CD14-positive monocyte (primary cell): ENCODE measurements around the gene SH3PXD2A. TPM values are rescaled to one million over a fixed set of nuclear protein-coding genes. Genes with fewer than 3 reads are reported as not detected.
A peak's percentile ranks its signal among the peaks of the same experiment; 100 is the strongest.

Experiments used
- DNase-seq, 3 donors: peaks; one replicate each; pipeline ENCODE4 v3.0.0-alpha.2; 2011 to 2022
- H2AFZ ChIP-seq: 2 replicates; pipeline ENCODE4 v1.6.0; 2012; ENCODE audit warnings: mild to moderate bottlenecking, low read depth, low read length, inconsistent platforms; ENCODE audit not compliant: insufficient read depth, poor library complexity, severe bottlenecking
- H3K27ac ChIP-seq, 2 donors: 1 replicate in 1 of 2; 2 replicates in 1 of 2; pipeline ENCODE4 v1.5.1; 2012 to 2013; ENCODE audit warnings: low read length in 2 of 2, control low read depth in 1 of 2, inconsistent platforms in 1 of 2, low read depth in 1 of 2, mild to moderate bottlenecking in 1 of 2
- H3K27me3 ChIP-seq, 2 donors: one replicate each; pipeline versions ENCODE4 v1.6.0 to v1.6.1; 2011 to 2013; ENCODE audit warnings: low read length in 2 of 2; ENCODE audit not compliant: control insufficient read depth in 2 of 2, insufficient read depth in 2 of 2
- H3K36me3 ChIP-seq, 2 donors: replicated peaks in 1 of 2; 1 replicate in 1 of 2; 2 replicates in 1 of 2; pipeline versions ENCODE4 v1.5.1 to v1.6.1; 2012 to 2013; ENCODE audit warnings: low read length in 2 of 2, control low read depth in 1 of 2, inconsistent platforms in 1 of 2, mild to moderate bottlenecking in 1 of 2; ENCODE audit not compliant: insufficient read depth in 2 of 2, control insufficient read depth in 1 of 2
- H3K4me1 ChIP-seq, 2 donors: 1 replicate in 1 of 2; 2 replicates in 1 of 2; pipeline versions ENCODE4 v1.5.1 to v1.6.1; 2012 to 2013; ENCODE audit warnings: low read length in 2 of 2, control low read depth in 1 of 2, inconsistent platforms in 1 of 2, mild to moderate bottlenecking in 1 of 2, moderate library complexity in 1 of 2; ENCODE audit not compliant: insufficient read depth in 2 of 2, control insufficient read depth in 1 of 2
- H3K4me2 ChIP-seq: replicated peaks from 2 replicates; pipeline ENCODE3; 2012; ENCODE audit warnings: low read length, moderate library complexity, mild to moderate bottlenecking; ENCODE audit not compliant: poor library complexity, severe bottlenecking; ENCODE audit errors: extremely low read depth
- H3K4me3 ChIP-seq, 3 experiments: fragments of 200-600 bp in 1 of 3; sonication (generic) in 1 of 3; replicated peaks in 1 of 3; 1 replicate in 2 of 3; 2 replicates in 1 of 3; pipeline ENCODE4 v1.5.1; 2011 to 2013; ENCODE audit warnings: low read length in 3 of 3, mild to moderate bottlenecking in 3 of 3, control low read depth in 2 of 3, low read depth in 2 of 3, inconsistent platforms in 1 of 3, moderate library complexity in 1 of 3
- H3K79me2 ChIP-seq: 2 replicates; pipeline ENCODE4 v1.6.0; 2012; ENCODE audit warnings: mild to moderate bottlenecking, control low read depth, inconsistent platforms, low read length, moderate library complexity; ENCODE audit not compliant: insufficient read depth
- H3K9ac ChIP-seq: 2 replicates; pipeline ENCODE4 v1.6.0; 2017; ENCODE audit warnings: low read length, mild to moderate bottlenecking; ENCODE audit not compliant: insufficient read depth, poor library complexity, severe bottlenecking
- H3K9me3 ChIP-seq, 2 donors: replicated peaks in 1 of 2; 1 replicate in 1 of 2; 2 replicates in 1 of 2; pipeline versions ENCODE4 v1.5.1 to v1.6.1; 2012 to 2013; ENCODE audit warnings: low read length in 2 of 2, control low read depth in 1 of 2; ENCODE audit not compliant: control insufficient read depth in 1 of 2, insufficient read depth in 1 of 2
- H4K20me1 ChIP-seq: 2 replicates; pipeline ENCODE4 v1.6.0; 2012; ENCODE audit warnings: mild to moderate bottlenecking, low read length, control low read depth, moderate library complexity; ENCODE audit not compliant: insufficient read depth
- H3K27ac Mint-ChIP-seq, 7 donors: one replicate each; pipeline ENCODE4 v1.8.0; 2020; ENCODE audit warnings: mild to moderate bottlenecking in 7 of 7, mixed read lengths in 7 of 7, moderate library complexity in 6 of 7, inconsistent platforms in 2 of 7
- H3K27me3 Mint-ChIP-seq, 3 donors: one replicate each; pipeline ENCODE4 v1.8.0; 2021 to 2022; ENCODE audit warnings: low read depth in 3 of 3, mild to moderate bottlenecking in 3 of 3, mixed read lengths in 3 of 3, moderate library complexity in 3 of 3, inconsistent platforms in 1 of 3
- H3K36me3 Mint-ChIP-seq, 2 donors: one replicate each; pipeline ENCODE4 v1.8.0; 2020; ENCODE audit warnings: mixed read lengths in 2 of 2, inconsistent platforms in 1 of 2, mild to moderate bottlenecking in 1 of 2
- H3K4me1 Mint-ChIP-seq: one replicate; pipeline ENCODE4 v1.8.0; 2020; ENCODE audit warnings: mild to moderate bottlenecking, mixed read lengths
- H3K4me3 Mint-ChIP-seq, 2 donors: one replicate each; pipeline ENCODE4 v1.8.0; 2020; ENCODE audit warnings: mild to moderate bottlenecking in 2 of 2, mixed read lengths in 2 of 2, moderate library complexity in 1 of 2
- H3K9me3 Mint-ChIP-seq, 7 donors: one replicate each; pipeline ENCODE4 v1.8.0; 2020 to 2022; ENCODE audit warnings: mixed read lengths in 7 of 7, mild to moderate bottlenecking in 6 of 7, moderate library complexity in 6 of 7, inconsistent platforms in 2 of 7
- CTCF ChIP-seq: fragments of 200-600 bp; IDR thresholded peaks from one replicate; pipeline ENCODE4 v1.8.0; 2022; ENCODE audit warnings: antibody characterized with exemption, mild to moderate bottlenecking
- WGBS: methylation state at CpG from one replicate; pipeline ENCODE4 v1.1.5; 2013; ENCODE audit warnings: missing lambda C conversion rate; ENCODE audit not compliant: insufficient coverage; 5-methylcytosine and 5-hydroxymethylcytosine counted together
- intact Hi-C, 2 donors: fragments of 100-400 bp; cut with micrococcal nuclease; formaldehyde crosslinking; loops; one replicate each; pipeline versions ENCODE4 v1.15.0 to v1.15.1; 2023
- polyA plus RNA-seq, 3 donors: library from polyadenylated mRNA; depleted of rRNA in 1 of 3; unstranded in 2 of 3; stranded (reverse) in 1 of 3; fragments of 300-500 nt in 2 of 3; fragments of >200 nt in 1 of 3; fragmentation: Illumina TruSeq in 2 of 3; gene quantifications; 1 replicate in 2 of 3; 2 replicates in 1 of 3; pipeline ENCODE4 v1.2.3, GENCODE V29; 2012 to 2021

The SH3PXD2A gene
- polyA plus RNA-seq, 3 donors: 0.01 to 0.76 (median 0.05) TPM

- Histone ChIP-seq H3K9me3 (peaks cover 0 to 5% of the 10 kb centered on the region in 2 donors), H3K9ac (peak overlapping the region; percentile 88), H3K4me1 (peaks cover 12 to 28% of the 10 kb centered on the region in 2 donors), H4K20me1 (no peaks in the 10 kb centered on the region), H3K36me3 (no peaks in the 10 kb centered on the region), H3K79me2 (peaks cover 19% of the 10 kb centered on the region), H3K4me2 (peak overlapping the region; percentile 100), H3K4me3 (peak overlapping the region; percentile 60 to 99 (median 80)), H3K27ac (peak overlapping the region; percentile 46 to 88), H3K27me3 (no peaks in the 10 kb centered on the region), H2AFZ (peak overlapping the region; percentile 98)
- Mint-ChIP-seq H3K4me3 (peak overlapping the region; percentile 92 to 96), H3K27me3 (peaks cover 0 to 3% (median 0%) of the 10 kb centered on the region in 3 donors), H3K9me3 (peaks cover 4 to 9% (median 7%) of the 10 kb centered on the region in 7 donors), H3K27ac (peak overlapping the region; percentile 77 to 92 (median 87)), H3K36me3 (peaks cover 2 to 4% of the 10 kb centered on the region in 2 donors), H3K4me1 (peaks cover 12% of the 10 kb centered on the region)
- peak; percentile 46 to 55 (median 51) for DNase-seq
- WGBS: 38% methylated on average over 8 of the region's 11 CpGs
- no peak for TF ChIP-seq CTCF
- intact Hi-C loops: no loop called here
These were observed 195.6 kb downstream of the SH3PXD2A start for GRCh38 chr10:103659674-103660363.

GRCh38 chr10:103658049-103658577, 197.3 kb downstream of the SH3PXD2A start:
- DNase-seq: no peak
- H3K4me3 ChIP-seq: no peak overlapping the region
- H3K79me2 ChIP-seq: peaks cover 19% of the 10 kb centered on the region
- Mint-ChIP-seq H3K27me3 (peaks cover 0 to 3% (median 2%) of the 10 kb centered on the region in 3 donors), H3K4me1 (peaks cover 12% of the 10 kb centered on the region), H3K27ac (no peak overlapping the region), H3K4me3 (no peak overlapping the region), H3K36me3 (peaks cover 0 to 2% of the 10 kb centered on the region in 2 donors), H3K9me3 (peaks cover 4 to 9% (median 7%) of the 10 kb centered on the region in 7 donors)
- H3K27ac ChIP-seq: no peak overlapping the region
- no peaks in the 10 kb centered on the region for H4K20me1 ChIP-seq
- H3K9ac ChIP-seq: no peak overlapping the region
- H3K4me1 ChIP-seq: peaks cover 12 to 28% of the 10 kb centered on the region in 2 donors
- intact Hi-C loops: no loop called here
- H3K4me2 ChIP-seq: no peak overlapping the region
- peaks cover 0 to 5% of the 10 kb centered on the region in 2 donors for H3K9me3 ChIP-seq
- no peak for TF ChIP-seq CTCF
- WGBS: 88% methylated on average over 3 of the region's 4 CpGs
- H2AFZ ChIP-seq: no peak overlapping the region
- H3K27me3 ChIP-seq: no peaks in the 10 kb centered on the region
- H3K36me3 ChIP-seq: no peaks in the 10 kb centered on the region
